EL (cell line): Measurements from ENCODE around the gene PPP2R2B.

ENCODE experiments used
- DNase-seq: peaks from one replicate; pipeline ENCODE4 v3.0.0-alpha.2; 2016

Gene PPP2R2B

GRCh38 chr5:146690880-146691355, 187.6 kb downstream of the PPP2R2B start:
- DNase-seq = no peak

- no peak for DNase-seq
These were observed 190.9 kb downstream of the PPP2R2B start for GRCh38 chr5:146687630-146688029.

- no peak for DNase-seq
These were observed 194.7 kb downstream of the PPP2R2B start for GRCh38 chr5:146683861-146684260.

- DNase-seq = no peak
These were observed 195.5 kb downstream of the PPP2R2B start for GRCh38 chr5:146682899-146683532.

- DNase-seq = peak; percentile 8
These were observed 196.9 kb downstream of the PPP2R2B start for GRCh38 chr5:146681585-146682105.

GRCh38 chr5:146680846-146681584, 197.5 kb downstream of the PPP2R2B start:
- DNase-seq = peak; percentile 50

- DNase-seq = no peak
These were observed 202.9 kb downstream of the PPP2R2B start for GRCh38 chr5:146675636-146676035.

- DNase-seq = no peak
These were observed 205.7 kb downstream of the PPP2R2B start for GRCh38 chr5:146672866-146673265.

GRCh38 chr5:146671561-146672295, 206.8 kb downstream of the PPP2R2B start:
- DNase-seq = no peak

GRCh38 chr5:146669656-146670055, 208.9 kb downstream of the PPP2R2B start:
- DNase-seq = peak; percentile 41

- DNase-seq = peak; percentile 60
These were observed 210.8 kb downstream of the PPP2R2B start for GRCh38 chr5:146667633-146668272.

GRCh38 chr5:146662229-146662628, 216.3 kb downstream of the PPP2R2B start:
- DNase-seq = peak; percentile 33

- no peak for DNase-seq
These were observed 218.1 kb downstream of the PPP2R2B start for GRCh38 chr5:146660376-146660960.

- no peak for DNase-seq
These were observed 218.6 kb downstream of the PPP2R2B start for GRCh38 chr5:146659961-146660360.

- DNase-seq = no peak
These were observed 221.9 kb downstream of the PPP2R2B start for GRCh38 chr5:146656703-146657102.

- DNase-seq = no peak
These were observed 225.0 kb downstream of the PPP2R2B start for GRCh38 chr5:146653560-146653959.

- no peak for DNase-seq
These were observed 226.0 kb downstream of the PPP2R2B start for GRCh38 chr5:146652547-146652946.

GRCh38 chr5:146647656-146648199, 230.8 kb downstream of the PPP2R2B start:
- DNase-seq = peak; percentile 15

GRCh38 chr5:146646441-146646840, 232.1 kb downstream of the PPP2R2B start:
- no peak for DNase-seq

- no peak for DNase-seq
These were observed 233.2 kb downstream of the PPP2R2B start for GRCh38 chr5:146645342-146645741.

GRCh38 chr5:146644831-146645230, 233.7 kb downstream of the PPP2R2B start:
- no peak for DNase-seq

- no peak for DNase-seq
These were observed 234.8 kb downstream of the PPP2R2B start for GRCh38 chr5:146643776-146644175.
